HepG2 (cell line): ENCODE results near the gene WSB1. TPM values are rescaled to one million over a fixed set of nuclear protein-coding genes. Genes with fewer than 3 reads are reported as not detected.

ENCODE experiments used
- CBX2 ChIP-seq, 2 experiments: fragments of 200-600 bp in 1 of 2; sonication (generic); formaldehyde crosslinking in 1 of 2; IDR thresholded peaks; 2 replicates each; pipeline versions ENCODE4 v1.7.0 to v1.8.1; 2018 to 2022; ENCODE audit warnings: low read depth in 2 of 2, low read length in 1 of 2, mild to moderate bottlenecking in 1 of 2, missing genetic modification reagents in 1 of 2
- EP300 ChIP-seq, 3 experiments: sonication (generic) in 1 of 3; formaldehyde crosslinking in 1 of 3; IDR thresholded peaks; 2 replicates each; pipeline versions ENCODE4 v1.5.1 to v1.6.1; 2011 to 2020; ENCODE audit warnings: low read depth in 2 of 3, low read length in 2 of 3, borderline replicate concordance in 1 of 3, improper control_type of control experiment in 1 of 3, mild to moderate bottlenecking in 1 of 3, missing genetic modification reagents in 1 of 3, moderate library complexity in 1 of 3
- HNRNPLL ChIP-seq: fragments of 200-400 bp; formaldehyde crosslinking; IDR thresholded peaks from 2 replicates; pipeline ENCODE4 v1.6.1; 2017; ENCODE audit warnings: mild to moderate bottlenecking, low read depth, low read length; ENCODE audit not compliant: poor library complexity, severe bottlenecking
- NFKB2 ChIP-seq: sonication (generic); formaldehyde crosslinking; IDR thresholded peaks from 2 replicates; pipeline ENCODE4 v1.4.0; 2020; ENCODE audit warnings: missing genetic modification reagents, borderline replicate concordance
- NR0B2 ChIP-seq: sonication (generic); formaldehyde crosslinking; IDR thresholded peaks from 2 replicates; pipeline ENCODE4 v1.4.0; 2020; ENCODE audit warnings: mild to moderate bottlenecking, missing genetic modification reagents
- PBX3 ChIP-seq: sonication (generic); formaldehyde crosslinking; IDR thresholded peaks from 2 replicates; pipeline ENCODE4 v1.8.1; 2023; ENCODE audit warnings: missing genetic modification reagents, inconsistent platforms, borderline replicate concordance
- POLR2AphosphoS5 ChIP-seq: IDR thresholded peaks from 2 replicates; pipeline ENCODE4 v1.6.1; 2012; ENCODE audit warnings: low read depth, low read length
- SKIL ChIP-seq: sonication (generic); formaldehyde crosslinking; IDR thresholded peaks from 2 replicates; pipeline ENCODE4 v1.8.0; 2022; ENCODE audit warnings: missing genetic modification reagents, mild to moderate bottlenecking, moderate library complexity, borderline replicate concordance
- ZBTB4 ChIP-seq: sonication (generic); formaldehyde crosslinking; IDR thresholded peaks from 2 replicates; pipeline ENCODE4 v1.4.0; 2020; ENCODE audit warnings: missing genetic modification reagents, mild to moderate bottlenecking, borderline replicate concordance
- ZFP62 ChIP-seq: sonication (generic); formaldehyde crosslinking; IDR thresholded peaks from 2 replicates; pipeline ENCODE4 v1.4.0; 2020; ENCODE audit warnings: missing genetic modification reagents
- ZNF513 ChIP-seq: sonication (generic); formaldehyde crosslinking; conservative IDR thresholded peaks from 2 replicates; pipeline ENCODE4 v1.5.0; 2020; ENCODE audit warnings: missing genetic modification reagents
- ZNF576 ChIP-seq: sonication (generic); formaldehyde crosslinking; IDR thresholded peaks from 2 replicates; pipeline ENCODE4 v1.4.0; 2020; ENCODE audit warnings: mild to moderate bottlenecking, missing genetic modification reagents
- ZNF580 ChIP-seq: IDR thresholded peaks from 2 replicates; pipeline ENCODE4 v1.6.1; 2016; ENCODE audit warnings: low read depth, borderline replicate concordance
- polyA plus RNA-seq, 8 experiments: library from polyadenylated mRNA; depleted of rRNA in 3 of 8; stranded (reverse) in 7 of 8; unstranded in 1 of 8; fragments of >200 nt; fragmentation: Illumina TruSeq in 4 of 8; extraction: Trizol in 4 of 8; gene quantifications; 2 replicates each; pipeline versions ENCODE4 v1.2.1 to v1.2.3, GENCODE V29; 2011 to 2016; ENCODE audit warnings: low read depth in 4 of 8, missing spikeins in 1 of 8, mixed read lengths in 1 of 8; ENCODE audit not compliant: insufficient read depth in 1 of 8
- total RNA-seq, 5 experiments: library from RNA; depleted of rRNA; stranded (reverse); fragments of >200 nt; fragmentation: Illumina TruSeq; extraction: Trizol; gene quantifications; 2 replicates each; pipeline ENCODE4 v1.2.3, GENCODE V29; 2016; ENCODE audit warnings: low read depth in 1 of 5

Gene WSB1
- total and polyA plus RNA-seq, 2 of the 13 experiments (the other 11 are each of a cell fraction or from before 2014, with no cell fraction given) = 81.3 to 294 TPM

- no peak for TF ChIP-seq ZBTB4 (CRISPR knock-in tag)
- 0 out of 2 replicates have a peak, but pooled peaks have one; percentile 56 for TF ChIP-seq NR0B2 (CRISPR knock-in tag)
- TF ChIP-seq ZNF576 (CRISPR knock-in tag) = no peak
- TF ChIP-seq NFKB2 = 0 out of 2 replicates have a peak, but pooled peaks have one; percentile 56
- peak; percentile 34 to 45; a peak in 3 of 4 replicates for TF ChIP-seq EP300 (IDR thresholded peaks at IDR 0.05; ENCODE audit: low read depth in 2 of 2, low read length in 2 of 2)
- TF ChIP-seq EP300 (CRISPR knock-in tag; IDR thresholded peaks at IDR 0.05; ENCODE audit: borderline replicate concordance) = 0 out of 2 replicates have a peak, but pooled peaks have one; percentile 40
- TF ChIP-seq ZNF513 = no peak
- TF ChIP-seq POLR2AphosphoS5 = no peak
- TF ChIP-seq HNRNPLL = peak; percentile 85
- no peak for TF ChIP-seq CBX2 (IDR thresholded peaks at IDR 0.05; ENCODE audit: low read depth, low read length)
- TF ChIP-seq CBX2 (CRISPR knock-in tag; IDR thresholded peaks at IDR 0.05; ENCODE audit: low read depth) = no peak
- 0 out of 2 replicates have a peak, but pooled peaks have one; percentile 55 for TF ChIP-seq PBX3 (CRISPR knock-in tag)
- TF ChIP-seq SKIL = peak; percentile 92
- TF ChIP-seq ZFP62 (CRISPR knock-in tag) = no peak
- peak; percentile 39; the same call in 1 of the 2 replicates for TF ChIP-seq ZNF580 (CRISPR knock-in tag)
Observed at GRCh38 chr17:27332485-27333409, 38.8 kb downstream of the WSB1 start (continued).
